Measurements from ENCODE around the gene IQSEC1.
"Not testable (repeated sequence)": the region's sequence is repeated elsewhere in the genome, so short reads cannot be mapped to it uniquely, and the experiment has no call there.

IQSEC1 gene

GRCh38 chr3:12869035-12869621, 204.1 kb downstream of the IQSEC1 start:
- no peaks in the 10 kb centered on the region for H3K36me3 Mint-ChIP-seq (ENCODE audit: low read depth)
- H3K4me3 Mint-ChIP-seq, result peak overlapping the region; percentile 83
- peaks cover 15% of the 10 kb centered on the region for H3K27me3 Mint-ChIP-seq
- no peak overlapping the region for H3K27ac Mint-ChIP-seq
- H3K9me3 Mint-ChIP-seq, result peaks cover 5% of the 10 kb centered on the region
- ATAC-seq (peak; percentile 31), DNase-seq (peak; percentile 58)
- peaks cover 15% of the 10 kb centered on the region for H3K4me1 Mint-ChIP-seq

GRCh38 chr3:12868039-12869034, 204.9 kb downstream of the IQSEC1 start:
- Mint-ChIP-seq H3K36me3 (ENCODE audit: low read depth) (no peaks in the 10 kb centered on the region), H3K27ac (peak overlapping the region; percentile 82), H3K9me3 (peaks cover 5% of the 10 kb centered on the region), H3K4me3 (peak overlapping the region; percentile 83), H3K4me1 (peaks cover 15% of the 10 kb centered on the region), H3K27me3 (peaks cover 15% of the 10 kb centered on the region)
- DNase-seq (peak; percentile 67), ATAC-seq (peak; percentile 70)

GRCh38 chr3:12866836-12867235, 206.4 kb downstream of the IQSEC1 start:
- Mint-ChIP-seq H3K36me3 (ENCODE audit: low read depth) (no peaks in the 10 kb centered on the region), H3K4me3 (no peak overlapping the region), H3K9me3 (peaks cover 5% of the 10 kb centered on the region), H3K27me3 (peaks cover 15% of the 10 kb centered on the region), H3K4me1 (peaks cover 15% of the 10 kb centered on the region), H3K27ac (no peak overlapping the region)
- ATAC-seq, result no peak
- DNase-seq, result no peak

GRCh38 chr3:12865271-12865670, 208.0 kb downstream of the IQSEC1 start:
- Mint-ChIP-seq H3K4me1 (peaks cover 11% of the 10 kb centered on the region), H3K36me3 (ENCODE audit: low read depth) (no peaks in the 10 kb centered on the region), H3K4me3 (no peak overlapping the region), H3K27ac (no peak overlapping the region), H3K27me3 (peaks cover 13% of the 10 kb centered on the region), H3K9me3 (peaks cover 5% of the 10 kb centered on the region)
- no peak for DNase-seq
- ATAC-seq, result no peak

- Mint-ChIP-seq H3K27me3 (peaks cover 6% of the 10 kb centered on the region), H3K9me3 (peaks cover 5% of the 10 kb centered on the region)
Observed at GRCh38 chr3:12862387-12862786, 210.8 kb downstream of the IQSEC1 start.

GRCh38 chr3:12861611-12862010, 211.6 kb downstream of the IQSEC1 start:
- H3K36me3 Mint-ChIP-seq (ENCODE audit: low read depth), result no peaks in the 10 kb centered on the region
- H3K4me1 Mint-ChIP-seq, result no peaks in the 10 kb centered on the region
- H3K27me3 Mint-ChIP-seq, result peaks cover 4% of the 10 kb centered on the region
- no peak overlapping the region for H3K27ac Mint-ChIP-seq
- H3K9me3 Mint-ChIP-seq, result peaks cover 5% of the 10 kb centered on the region
- no peak for ATAC-seq
- DNase-seq, result no peak
- no peak overlapping the region for H3K4me3 Mint-ChIP-seq

More at GRCh38 chr3:12862387-12862786, 210.8 kb downstream of the IQSEC1 start:
- H3K4me3 Mint-ChIP-seq, result no peak overlapping the region
- no peaks in the 10 kb centered on the region for H3K36me3 Mint-ChIP-seq (ENCODE audit: low read depth)
- H3K4me1 Mint-ChIP-seq, result peaks cover under 1% of the 10 kb centered on the region
- no peak for ATAC-seq
- H3K27ac Mint-ChIP-seq, result no peak overlapping the region
- DNase-seq, result no peak

- DNase-seq (no peak), ATAC-seq (no peak)
- no peaks in the 10 kb centered on the region for H3K36me3 Mint-ChIP-seq (ENCODE audit: low read depth)
- no peak overlapping the region for H3K27ac Mint-ChIP-seq
- H3K4me3 Mint-ChIP-seq, result no peak overlapping the region
- H3K27me3 Mint-ChIP-seq, result peaks cover 2% of the 10 kb centered on the region
- H3K9me3 Mint-ChIP-seq, result no peaks in the 10 kb centered on the region
- H3K4me1 Mint-ChIP-seq, result no peaks in the 10 kb centered on the region
Observed at GRCh38 chr3:12859840-12860239, 213.4 kb downstream of the IQSEC1 start.

GRCh38 chr3:12856626-12857025, 216.6 kb downstream of the IQSEC1 start:
- Mint-ChIP-seq H3K27ac (no peak overlapping the region), H3K4me3 (no peak overlapping the region), H3K9me3 (no peaks in the 10 kb centered on the region), H3K36me3 (ENCODE audit: low read depth) (no peaks in the 10 kb centered on the region), H3K4me1 (no peaks in the 10 kb centered on the region), H3K27me3 (peaks cover 14% of the 10 kb centered on the region)
- ATAC-seq (no peak), DNase-seq (no peak)

GRCh38 chr3:12854565-12854964, 218.7 kb downstream of the IQSEC1 start:
- H3K36me3 Mint-ChIP-seq (ENCODE audit: low read depth), result no peaks in the 10 kb centered on the region
- H3K27me3 Mint-ChIP-seq, result peaks cover 14% of the 10 kb centered on the region
- no peak overlapping the region for H3K4me3 Mint-ChIP-seq
- no peaks in the 10 kb centered on the region for H3K4me1 Mint-ChIP-seq
- H3K27ac Mint-ChIP-seq, result no peak overlapping the region
- H3K9me3 Mint-ChIP-seq, result no peaks in the 10 kb centered on the region
- DNase-seq, result no peak
- no peak for ATAC-seq

GRCh38 chr3:12853847-12854246, 219.4 kb downstream of the IQSEC1 start:
- peaks cover 14% of the 10 kb centered on the region for H3K27me3 Mint-ChIP-seq
- not testable (repeated sequence) for H3K4me1 Mint-ChIP-seq; DNase-seq; H3K9me3 Mint-ChIP-seq; H3K36me3 Mint-ChIP-seq (ENCODE audit: low read depth); ATAC-seq; H3K4me3 Mint-ChIP-seq; H3K27ac Mint-ChIP-seq

- no peaks in the 10 kb centered on the region for H3K36me3 Mint-ChIP-seq (ENCODE audit: low read depth)
- H3K27ac Mint-ChIP-seq, result no peak overlapping the region
- no peak for DNase-seq
- no peak for ATAC-seq
- no peak overlapping the region for H3K4me3 Mint-ChIP-seq
- H3K9me3 Mint-ChIP-seq, result no peaks in the 10 kb centered on the region
- H3K27me3 Mint-ChIP-seq, result peaks cover 14% of the 10 kb centered on the region
- H3K4me1 Mint-ChIP-seq, result no peaks in the 10 kb centered on the region
Observed at GRCh38 chr3:12852201-12852600, 221.0 kb downstream of the IQSEC1 start.
